Esophagus mucosa (tissue), 1 donor: ENCODE data around the gene GOLM1. TPM values are rescaled to one million over a fixed set of nuclear protein-coding genes. Genes with fewer than 3 reads are reported as not detected.

Experiments used
- total RNA-seq: library from RNA; stranded (reverse); gene quantifications from one replicate; pipeline ENCODE4 v1.2.4, GENCODE V29; 2023
- donor health status: DM: yes; HTN: yes; CAD: no.

GOLM1 gene
- total RNA-seq, 1 donor from 2014 or later: 3.7 TPM

Other genes starting within 250 kb of the GOLM1 start
- gene NAA35, start 158.4 kb downstream of the GOLM1 start, total RNA-seq: 17.3 TPM
- gene C9orf153, start 160.1 kb upstream of the GOLM1 start, total RNA-seq: 0.12 TPM
- gene ISCA1, start 183.0 kb upstream of the GOLM1 start, total RNA-seq: 15.4 TPM